GM13977 (cell line): ENCODE data around the gene LRRFIP1.

ENCODE experiments used
- DNase-seq: peaks from one replicate; pipeline ENCODE4 v3.0.0; 2012; ENCODE audit warnings: low spot score
- in situ Hi-C: fragments of 300-500 bp; cut with MboI; formaldehyde crosslinking; loops from one replicate; pipeline ENCODE4 v1.12.0; 2022; ENCODE audit warnings: low sequenced_read_pairs, low pct_unique_long_range_greater_than_20kb, mixed read lengths, inconsistent platforms; ENCODE audit not compliant: unreplicated experiment
- TF ChIP-seq, protein P1 (sequence below): IDR thresholded peaks from 2 replicates; pipeline ENCODE4 v1.5.1; 2012; ENCODE audit warnings: mild to moderate bottlenecking, control low read depth; ENCODE audit not compliant: insufficient read depth; ENCODE audit errors: extremely low read depth, missing control alignments

The LRRFIP1 gene

DNA sequence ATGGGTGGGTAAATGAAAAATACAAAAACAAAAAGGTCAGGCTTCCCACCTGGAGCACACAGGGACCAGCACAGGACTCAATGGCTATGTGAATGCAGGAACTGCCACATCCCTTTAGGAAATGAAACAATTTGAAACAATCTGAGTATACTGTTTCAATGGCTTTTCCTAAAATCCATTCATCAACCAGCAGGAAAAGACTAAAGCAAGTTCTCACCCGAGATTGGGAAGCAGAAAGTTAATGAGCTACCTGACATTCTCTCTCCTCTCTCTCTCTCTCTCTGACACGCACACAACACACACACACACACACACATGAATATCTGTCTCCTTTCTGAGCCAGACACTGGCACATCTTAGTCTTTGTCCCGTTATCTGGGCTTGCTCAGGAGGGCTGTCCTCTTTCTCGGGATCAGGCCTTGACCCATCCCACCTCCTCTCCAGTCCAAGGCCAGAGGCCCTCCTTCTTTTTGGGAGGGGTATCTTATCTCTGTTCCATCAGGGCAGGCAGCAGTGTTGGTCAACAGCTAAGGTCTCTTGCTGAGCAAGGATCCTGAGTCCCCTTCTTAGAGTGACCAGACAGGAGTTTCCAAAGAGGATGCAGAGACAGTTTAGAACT is 11.6 kb upstream of the LRRFIP1 start:
- TF ChIP-seq, protein P1, sequence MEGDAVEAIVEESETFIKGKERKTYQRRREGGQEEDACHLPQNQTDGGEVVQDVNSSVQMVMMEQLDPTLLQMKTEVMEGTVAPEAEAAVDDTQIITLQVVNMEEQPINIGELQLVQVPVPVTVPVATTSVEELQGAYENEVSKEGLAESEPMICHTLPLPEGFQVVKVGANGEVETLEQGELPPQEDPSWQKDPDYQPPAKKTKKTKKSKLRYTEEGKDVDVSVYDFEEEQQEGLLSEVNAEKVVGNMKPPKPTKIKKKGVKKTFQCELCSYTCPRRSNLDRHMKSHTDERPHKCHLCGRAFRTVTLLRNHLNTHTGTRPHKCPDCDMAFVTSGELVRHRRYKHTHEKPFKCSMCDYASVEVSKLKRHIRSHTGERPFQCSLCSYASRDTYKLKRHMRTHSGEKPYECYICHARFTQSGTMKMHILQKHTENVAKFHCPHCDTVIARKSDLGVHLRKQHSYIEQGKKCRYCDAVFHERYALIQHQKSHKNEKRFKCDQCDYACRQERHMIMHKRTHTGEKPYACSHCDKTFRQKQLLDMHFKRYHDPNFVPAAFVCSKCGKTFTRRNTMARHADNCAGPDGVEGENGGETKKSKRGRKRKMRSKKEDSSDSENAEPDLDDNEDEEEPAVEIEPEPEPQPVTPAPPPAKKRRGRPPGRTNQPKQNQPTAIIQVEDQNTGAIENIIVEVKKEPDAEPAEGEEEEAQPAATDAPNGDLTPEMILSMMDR = no peak
- in situ Hi-C loops = no loop called here
- DNase-seq = no peak

DNA sequence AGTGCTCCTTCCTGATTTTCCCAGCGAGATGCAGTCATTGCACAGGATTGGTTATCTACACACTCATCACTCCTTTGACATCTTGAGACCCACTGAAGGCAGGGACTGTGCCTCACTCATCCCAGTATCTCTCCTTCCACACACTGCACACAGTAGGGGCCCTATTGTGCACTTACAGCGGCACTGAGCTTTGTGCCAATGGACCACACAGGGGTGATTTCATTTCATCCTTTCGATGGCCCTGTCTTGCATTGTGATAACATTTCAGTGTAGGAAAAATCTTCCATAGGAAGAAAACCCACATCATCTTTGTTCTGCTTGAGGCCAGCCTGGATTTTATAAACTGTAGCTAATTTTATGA is 11.0 kb upstream of the LRRFIP1 start:
- in situ Hi-C loops = no loop called here
- TF ChIP-seq, protein P1 = no peak
- DNase-seq = no peak

DNA sequence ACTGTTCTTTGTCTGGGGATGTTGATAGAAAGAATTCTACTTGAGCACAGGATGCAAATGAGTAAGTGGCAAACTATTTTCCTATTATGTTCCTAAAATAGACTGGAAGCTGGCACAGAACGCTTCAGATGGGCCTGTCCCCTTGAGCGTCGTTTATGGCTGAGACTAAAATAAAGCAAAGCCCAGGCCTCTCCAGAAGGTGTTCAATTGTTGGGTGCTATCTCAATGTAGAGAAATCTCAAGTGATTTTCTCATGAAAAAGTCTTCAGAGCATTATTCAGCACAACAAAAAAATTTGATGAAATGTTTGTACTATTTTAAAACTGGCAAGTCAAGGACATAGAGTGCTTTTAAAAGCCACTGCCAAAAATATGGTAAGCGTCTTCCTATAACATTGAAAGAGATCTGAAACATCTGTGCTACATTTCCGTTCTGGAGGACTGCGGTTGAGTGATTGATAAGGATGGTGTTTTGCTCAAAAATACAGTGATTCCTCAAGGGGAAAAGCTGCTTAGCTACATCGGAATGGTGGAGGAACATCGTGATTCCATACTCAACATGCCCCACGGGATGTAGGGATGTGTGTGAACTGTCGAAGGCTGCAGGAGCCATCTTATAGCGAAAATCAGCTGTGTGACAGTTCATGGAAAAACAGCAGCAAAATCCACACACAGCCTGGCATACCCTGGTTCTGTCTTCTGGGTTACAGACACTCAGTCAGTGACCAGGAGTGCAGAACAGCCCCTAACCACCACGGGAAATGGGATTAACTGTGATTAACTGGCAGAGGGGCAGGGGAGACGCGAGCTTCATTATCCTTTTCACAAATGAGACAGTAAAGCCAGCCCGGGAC is 10.4 kb upstream of the LRRFIP1 start:
- TF ChIP-seq, protein P1 = no peak
- in situ Hi-C loops = no loop called here
- no peak for DNase-seq

DNA sequence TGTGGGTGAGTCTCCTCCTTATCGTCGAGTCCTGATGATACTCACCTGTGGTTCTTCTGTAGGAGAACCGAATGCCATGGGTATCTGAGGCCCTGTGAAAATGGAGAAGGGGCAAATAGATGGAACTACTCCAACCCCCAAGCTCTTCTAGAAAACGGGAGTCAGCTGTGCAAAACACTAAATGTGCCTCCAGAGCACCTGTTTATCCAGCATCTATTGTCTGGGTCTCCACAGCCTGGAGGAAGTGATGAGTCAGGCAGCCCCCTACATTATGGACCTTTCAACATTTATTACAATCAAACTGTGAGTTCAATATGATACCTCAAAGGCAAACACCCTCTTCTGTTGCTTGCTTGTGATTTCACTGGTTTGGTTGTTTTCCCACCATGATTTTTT is 9.8 kb upstream of the LRRFIP1 start:
- in situ Hi-C loops = no loop called here
- TF ChIP-seq, protein P1 = no peak
- DNase-seq = no peak

DNA sequence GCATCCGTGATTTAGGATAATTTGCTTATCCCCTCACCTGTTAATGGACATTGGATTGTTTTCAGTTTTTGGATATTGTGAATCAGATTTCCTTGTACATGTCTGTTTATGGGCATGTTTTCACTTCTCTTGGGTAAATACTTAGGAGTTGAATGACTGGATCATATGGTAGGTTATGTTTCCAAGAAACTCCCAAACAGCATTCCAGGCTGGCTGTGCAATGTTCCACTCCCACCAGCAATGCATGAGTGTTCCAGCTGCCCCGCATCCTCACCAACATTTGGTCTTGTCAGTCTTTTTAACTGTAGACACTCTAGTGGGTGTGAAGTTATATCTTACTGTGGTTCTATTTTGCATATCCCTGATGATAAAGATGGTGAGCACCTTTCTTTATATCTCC is 8.9 kb upstream of the LRRFIP1 start:
- DNase-seq = no peak
- TF ChIP-seq, protein P1 = no peak
- in situ Hi-C loops = no loop called here

DNA sequence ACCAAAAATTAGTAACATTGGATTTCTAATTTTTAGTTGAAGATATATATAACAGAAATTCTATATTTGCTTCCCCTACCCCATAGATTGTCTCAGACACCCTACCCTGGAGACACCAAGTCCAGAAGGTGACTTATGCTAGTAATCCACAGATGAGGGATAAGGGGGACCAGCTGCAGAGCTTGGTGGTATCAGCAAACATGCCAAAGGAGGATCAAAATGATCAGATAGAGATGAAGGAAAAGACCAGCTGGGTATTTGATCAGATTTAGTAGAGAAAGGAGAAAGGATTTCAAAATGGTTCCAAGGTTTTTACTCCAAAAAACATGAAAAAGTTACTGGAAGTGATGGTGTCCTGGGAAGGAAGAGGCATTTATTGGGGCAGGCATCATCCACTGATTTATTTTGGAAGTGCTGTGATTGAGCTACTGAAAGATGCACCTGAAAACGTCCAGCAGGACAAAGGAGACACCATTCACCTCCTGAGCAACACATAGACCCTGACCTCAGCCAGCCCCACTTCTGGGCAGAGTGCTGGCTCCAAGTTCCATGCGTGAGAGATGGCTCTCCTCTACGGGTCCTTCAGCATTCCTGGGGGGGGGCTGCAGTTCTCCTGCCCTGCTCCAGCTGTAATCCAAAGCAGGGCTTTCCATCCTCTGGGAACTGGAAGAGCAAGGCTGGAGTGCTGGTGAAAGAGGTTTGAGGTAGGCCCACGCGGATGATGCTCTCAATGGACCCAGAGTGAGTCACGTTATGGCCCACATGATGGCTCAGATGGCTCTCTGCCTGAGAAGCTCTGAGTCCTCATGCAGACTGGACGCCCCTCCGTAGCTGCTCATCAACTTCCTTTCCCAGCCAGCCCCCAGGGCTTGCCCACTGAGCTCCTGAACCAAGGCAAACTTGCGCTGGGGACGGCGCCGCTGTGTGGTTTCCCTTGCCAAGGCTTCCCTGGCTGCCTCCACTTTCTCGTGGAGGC is 3.7 kb upstream of the LRRFIP1 start:
- in situ Hi-C loops = no loop called here
- DNase-seq = no peak
- TF ChIP-seq, protein P1 = no peak
